K562 (cell line): ENCODE measurements around the gene CSNK1G3. TPM values are rescaled to one million over a fixed set of nuclear protein-coding genes. Genes with fewer than 3 reads are reported as not detected.

ENCODE experiments used
- ATAC-seq: fragments of 200-7000 bp; cut with Tn5 transposase; 3 replicates; pipeline ENCODE4 v1.9.1; 2020; ENCODE audit warnings: moderate library complexity
- BruUV-seq: library from RNA; stranded (reverse); fragments of 400-500 nt; replicated peaks from 2 replicates; lab custom pipeline; 2021; lab: Mats Ljungman, UMichigan
- CTCF ChIA-PET: fragments of 300-600 bp; formaldehyde crosslinking; extraction: SDS; loops from one replicate; lab custom pipeline; 2021; ENCODE audit warnings: low intra/inter-chr PET ratio; lab: Yijun Ruan, JAX
- POLR2A ChIA-PET: fragments of 300-600, 350-650 bp; sonication (Branson Sonifier 250); formaldehyde crosslinking; extraction: SDS; loops from one replicate; lab custom pipeline; 2021; ENCODE audit warnings: antibody characterized with exemption, inconsistent platforms; lab: Yijun Ruan, JAX
- DNase-seq, 4 experiments: peaks; one replicate each; pipeline versions ENCODE4 v3.0.0 to v3.0.0-alpha.2; 2011 to 2018; ENCODE audit warnings: low spot score in 3 of 4, mixed read lengths in 3 of 4; ENCODE audit errors: extremely low read depth in 1 of 4
- FAIRE-seq: peaks from 2 replicates; lab custom pipeline; 2011; peaks lifted over from hg19 to GRCh38; lab: Jason Lieb, UNC
- H2AFZ ChIP-seq: 2 replicates; pipeline ENCODE4 v1.6.0; 2011; ENCODE audit warnings: low read depth, low read length, control low read depth, inconsistent platforms
- H3K27ac ChIP-seq: fragments of 200-600 bp; 3 replicates; pipeline ENCODE4 v1.8.0; 2011; ENCODE audit warnings: low read depth, mild to moderate bottlenecking, control low read depth, inconsistent platforms, low read length, moderate library complexity, mixed read lengths; ENCODE audit errors: extremely low read depth
- H3K27me3 ChIP-seq, 2 experiments: fragments of 300-600 bp in 1 of 2; 2 replicates in 1 of 2; 3 replicates in 1 of 2; pipeline versions ENCODE4 v1.6.0 to v1.8.0; 2011; ENCODE audit warnings: inconsistent platforms in 2 of 2, low read length in 2 of 2, mild to moderate bottlenecking in 1 of 2, mixed read lengths in 1 of 2, moderate library complexity in 1 of 2; ENCODE audit not compliant: control insufficient read depth in 2 of 2, insufficient read depth in 2 of 2
- H3K36me3 ChIP-seq: fragments of 300-600 bp; 3 replicates; pipeline ENCODE4 v1.8.0; 2011; ENCODE audit warnings: mild to moderate bottlenecking, low read length, inconsistent platforms; ENCODE audit not compliant: control insufficient read depth, insufficient read depth
- H3K4me1 ChIP-seq, 2 experiments: fragments of 200-600 bp in 1 of 2; replicated peaks in 1 of 2; 2 replicates in 1 of 2; 3 replicates in 1 of 2; pipeline versions ENCODE4 v1.5.1 to v1.8.0; 2011; ENCODE audit warnings: inconsistent platforms in 2 of 2, low read length in 2 of 2, mild to moderate bottlenecking in 1 of 2, mixed read lengths in 1 of 2, moderate library complexity in 1 of 2; ENCODE audit not compliant: control insufficient read depth in 2 of 2, insufficient read depth in 2 of 2
- H3K4me2 ChIP-seq: 2 replicates; pipeline ENCODE4 v1.6.1; 2011; ENCODE audit warnings: low read length, control low read depth, inconsistent platforms, mixed read lengths; ENCODE audit not compliant: insufficient read depth
- H3K4me3 ChIP-seq: fragments of 200-600 bp; sonication (generic), shearing (Covaris generic); 2 replicates; pipeline ENCODE4 v1.5.1; 2016; ENCODE audit warnings: control low read depth, inconsistent platforms
- H3K79me2 ChIP-seq: fragments of 200-600 bp; 3 replicates; pipeline ENCODE4 v1.8.0; 2011; ENCODE audit warnings: low read length, inconsistent platforms; ENCODE audit not compliant: control insufficient read depth, insufficient read depth
- H3K9ac ChIP-seq, 2 experiments: 2 replicates each; pipeline versions ENCODE4 v1.6.0 to v1.6.1; 2011; ENCODE audit warnings: low read depth in 2 of 2, low read length in 2 of 2, control low read depth in 1 of 2, inconsistent platforms in 1 of 2, mild to moderate bottlenecking in 1 of 2, mixed read lengths in 1 of 2; ENCODE audit not compliant: insufficient read depth in 1 of 2
- H3K9me1 ChIP-seq: one replicate; pipeline ENCODE4 v1.6.0; 2011; ENCODE audit warnings: inconsistent platforms, mild to moderate bottlenecking, low read length, moderate library complexity; ENCODE audit not compliant: control insufficient read depth, insufficient read depth
- H3K9me3 ChIP-seq: replicated peaks from 2 replicates; pipeline ENCODE4 v1.5.1; 2011; ENCODE audit warnings: low read depth, low read length, inconsistent platforms; ENCODE audit not compliant: control insufficient read depth, insufficient read depth
- H4K20me1 ChIP-seq: replicated peaks from 2 replicates; pipeline ENCODE4 v1.6.1; 2011; ENCODE audit warnings: low read length, inconsistent platforms, mixed read lengths; ENCODE audit not compliant: control insufficient read depth, insufficient read depth
- JUND ChIP-seq, 2 experiments: IDR thresholded peaks; 2 replicates in 1 of 2; 3 replicates in 1 of 2; pipeline ENCODE4 v1.6.1; 2011; ENCODE audit warnings: borderline replicate concordance in 2 of 2, low read depth in 2 of 2, low read length in 2 of 2, improper control_type of control experiment in 1 of 2, missing biosample characterization in 1 of 2, missing genetic modification characterization in 1 of 2, missing genetic modification reagents in 1 of 2
- MAX ChIP-seq: sonication (generic); formaldehyde crosslinking; IDR thresholded peaks from 2 replicates; pipeline ENCODE4 v1.9.0; 2022; ENCODE audit warnings: mild to moderate bottlenecking, missing genetic modification reagents
- USF2 ChIP-seq: sonication (generic); formaldehyde crosslinking; IDR thresholded peaks from 2 replicates; pipeline ENCODE4 v1.5.0; 2020; ENCODE audit warnings: missing genetic modification reagents
- ZEB2 ChIP-seq: fragments of 450-650 bp; IDR thresholded peaks from 2 replicates; pipeline ENCODE4 v1.6.1; 2016
- ZKSCAN8 ChIP-seq: fragments of 200-800 bp; sonication (Bioruptor generic); IDR thresholded peaks from 2 replicates; pipeline ENCODE4 v1.6.1; 2016; ENCODE audit warnings: missing genetic modification characterization, missing compliant biosample characterization
- ZNF444 ChIP-seq: fragments of 250-450 bp; sonication (Bioruptor Pico); IDR thresholded peaks from 2 replicates; pipeline ENCODE4 v1.4.0; 2020; ENCODE audit warnings: mild to moderate bottlenecking, moderate library complexity
- WGBS: fragments of 100-300 bp; shearing (Covaris generic); methylation state at CpG from one replicate; pipeline ENCODE4 v1.1.6; 2016; ENCODE audit warnings: low coverage, mixed read lengths; ENCODE audit not compliant: insufficient coverage; ENCODE audit errors: missing lambda C conversion rate; 5-methylcytosine and 5-hydroxymethylcytosine counted together
- in situ Hi-C: fragments of 300-500 bp; cut with MboI; formaldehyde crosslinking; loops from 4 replicates; pipeline ENCODE4 v1.15.0; 2018; ENCODE audit warnings: inconsistent platforms, mixed read lengths
- intact Hi-C: fragments of 100-400 bp; cut with micrococcal nuclease; formaldehyde crosslinking; loops from 2 replicates; pipeline ENCODE4 v1.14.2; 2022
- polyA plus RNA-seq, 8 experiments: library from polyadenylated mRNA; depleted of rRNA in 4 of 8; stranded (reverse) in 5 of 8; unstranded in 3 of 8; fragments of >200 nt; fragmentation: Nextera tagmentation in 2 of 8; fragmentation: Illumina TruSeq in 1 of 8; extraction: Ambion mirVana in 2 of 8; extraction: Trizol in 1 of 8; gene quantifications; 2 replicates each; pipeline versions ENCODE4 v1.2.1 to v1.2.3, GENCODE V29; 2011 to 2014; ENCODE audit warnings: inconsistent platforms in 1 of 8, missing spikeins in 1 of 8
- total RNA-seq, 7 experiments: library from RNA; depleted of rRNA in 6 of 7; stranded (reverse); fragments of >200 nt in 6 of 7; fragmentation: Illumina TruSeq in 2 of 7; extraction: Trizol in 2 of 7; gene quantifications; 2 replicates each; pipeline versions ENCODE4 v1.2.1 to v1.2.3, GENCODE V29; 2011 to 2021; ENCODE audit warnings: low replicate concordance in 1 of 7
- TF ChIP-seq, protein P1 (sequence below), 2 experiments: fragments of 450-650 bp; conservative IDR thresholded peaks; 2 replicates each; pipeline ENCODE4 v1.6.1; 2017; ENCODE audit warnings: mild to moderate bottlenecking in 2 of 2, moderate library complexity in 2 of 2

CSNK1G3 gene
- total and polyA plus RNA-seq, 9 of the 15 experiments (the other 6 are each of a cell fraction or from before 2014, with no cell fraction given), result 8.3 to 27.6 (median 16.5) TPM

- TF ChIP-seq, protein P1, sequence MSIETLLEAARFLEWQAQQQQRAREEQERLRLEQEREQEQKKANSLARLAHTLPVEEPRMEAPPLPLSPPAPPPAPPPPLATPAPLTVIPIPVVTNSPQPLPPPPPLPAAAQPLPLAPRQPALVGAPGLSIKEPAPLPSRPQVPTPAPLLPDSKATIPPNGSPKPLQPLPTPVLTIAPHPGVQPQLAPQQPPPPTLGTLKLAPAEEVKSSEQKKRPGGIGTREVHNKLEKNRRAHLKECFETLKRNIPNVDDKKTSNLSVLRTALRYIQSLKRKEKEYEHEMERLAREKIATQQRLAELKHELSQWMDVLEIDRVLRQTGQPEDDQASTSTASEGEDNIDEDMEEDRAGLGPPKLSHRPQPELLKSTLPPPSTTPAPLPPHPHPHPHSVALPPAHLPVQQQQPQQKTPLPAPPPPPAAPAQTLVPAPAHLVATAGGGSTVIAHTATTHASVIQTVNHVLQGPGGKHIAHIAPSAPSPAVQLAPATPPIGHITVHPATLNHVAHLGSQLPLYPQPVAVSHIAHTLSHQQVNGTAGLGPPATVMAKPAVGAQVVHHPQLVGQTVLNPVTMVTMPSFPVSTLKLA (conservative IDR thresholded peaks at IDR 0.05), result no peak
- no peak for TF ChIP-seq USF2 (CRISPR knock-in tag)
- TF ChIP-seq JUND (IDR thresholded peaks at IDR 0.05; ENCODE audit: borderline replicate concordance, low read depth, low read length), result no peak
- TF ChIP-seq JUND (tag; IDR thresholded peaks at IDR 0.05; ENCODE audit: borderline replicate concordance, low read depth, low read length), result no peak
- TF ChIP-seq ZNF444, result no peak
- no peak for TF ChIP-seq ZKSCAN8 (CRISPR knock-in tag)
These were observed 35.2 kb upstream of the CSNK1G3 start (continued) for GRCh38 chr5:123476731-123477130.

- no peaks in the 10 kb centered on the region for H3K9me1 ChIP-seq
- no peak overlapping the region for H2AFZ ChIP-seq
- no peak for ATAC-seq
- no peak overlapping the region for H3K27ac ChIP-seq
- no peaks in the 10 kb centered on the region for H3K36me3 ChIP-seq
- no peaks in the 10 kb centered on the region for H3K79me2 ChIP-seq
- FAIRE-seq, result no peak
- H3K4me3 ChIP-seq, result no peak overlapping the region
- 0% methylated on average over 1 of the region's 1 CpG for WGBS
- intact Hi-C loops, result no loop called here
- no peak overlapping the region for H3K9ac ChIP-seq
- TF ChIP-seq ZEB2 (no peak), MAX (no peak)
- H3K4me2 ChIP-seq, result no peak overlapping the region
- BruUV-seq, result no TSS peak
- no peaks in the 10 kb centered on the region for H3K4me1 ChIP-seq
- ChIA-PET CTCF (no interaction called here), POLR2A (no interaction called here)
- no peaks in the 10 kb centered on the region; a peak in 1 of 5 replicates for H3K27me3 ChIP-seq
- in situ Hi-C loops, result no loop called here
- no peaks in the 10 kb centered on the region for H4K20me1 ChIP-seq
- H3K9me3 ChIP-seq, result no peaks in the 10 kb centered on the region
- DNase-seq, result no peak
These were observed 33.4 kb upstream of the CSNK1G3 start for GRCh38 chr5:123478546-123478945.
